Ecto neural progenitor cell (in vitro differentiated cells): ENCODE results near the gene VDAC2.

Source experiments
- DNase-seq: peaks from one replicate; pipeline ENCODE4 v3.0.0-alpha.2; 2018; ENCODE audit warnings: low spot score

The VDAC2 gene

DNA sequence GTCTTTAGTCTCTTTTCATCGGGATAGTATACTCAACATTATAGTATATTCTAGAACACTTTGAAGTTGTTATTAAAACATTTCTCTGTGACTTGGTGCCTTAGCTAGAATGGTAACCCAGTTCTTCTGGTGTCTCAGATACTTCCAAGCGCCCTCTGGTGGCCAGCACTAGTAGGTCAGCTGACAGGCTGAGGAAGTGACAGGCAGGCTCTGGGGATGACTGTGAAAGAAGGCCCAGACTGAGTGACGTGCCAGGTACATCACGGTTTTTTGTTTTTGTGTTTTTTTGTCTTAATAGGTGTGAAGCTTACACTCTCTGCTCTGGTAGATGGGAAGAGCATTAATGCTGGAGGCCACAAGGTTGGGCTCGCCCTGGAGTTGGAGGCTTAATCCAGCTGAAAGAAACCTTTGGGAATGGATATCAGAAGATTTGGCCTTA, 20.0 kb downstream of the VDAC2 start:
- peak; percentile 84 for DNase-seq

DNA sequence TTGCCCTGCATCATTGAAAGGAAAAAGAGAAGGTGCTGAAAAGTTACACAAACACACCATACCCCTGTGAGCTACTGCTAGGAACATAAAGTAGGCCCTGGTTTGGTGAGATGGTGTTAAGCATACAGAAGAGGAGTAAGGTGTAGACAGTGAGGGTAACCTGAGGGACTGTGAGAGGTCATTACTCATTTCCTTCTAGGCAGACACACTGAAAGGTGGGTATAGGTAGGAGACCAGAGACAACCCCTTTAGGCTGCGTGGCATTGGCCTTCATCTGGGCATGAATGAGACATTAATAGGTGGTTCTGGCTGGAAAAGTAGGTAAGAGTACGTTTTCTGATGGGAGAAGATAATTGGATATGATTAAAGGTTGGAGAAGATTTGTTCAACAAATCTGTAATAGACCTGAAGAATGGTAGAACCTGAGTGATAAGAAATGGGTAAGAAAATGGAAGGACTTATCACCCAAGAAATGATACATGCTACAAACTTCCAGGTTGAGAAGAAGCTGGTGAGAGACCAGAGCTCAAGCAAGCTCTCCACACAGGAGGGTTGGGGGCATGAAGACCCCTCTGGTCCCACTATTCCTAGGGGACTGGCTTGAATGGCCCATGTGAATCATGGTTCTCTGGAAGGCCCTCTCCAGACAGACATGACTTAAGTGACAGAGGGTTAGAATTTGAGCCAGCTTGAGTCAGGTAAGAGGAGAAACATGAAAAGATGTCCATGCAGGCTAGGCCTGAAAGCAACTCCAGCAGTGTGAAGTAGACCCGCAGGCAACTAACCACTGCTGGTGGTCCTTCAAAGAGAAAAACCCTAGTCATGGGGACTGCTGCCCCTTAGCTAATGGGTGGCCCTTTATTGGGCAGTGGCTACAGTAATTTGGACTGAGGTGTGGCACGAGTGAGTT, 21.3 kb downstream of the VDAC2 start:
- DNase-seq, result no peak

DNA sequence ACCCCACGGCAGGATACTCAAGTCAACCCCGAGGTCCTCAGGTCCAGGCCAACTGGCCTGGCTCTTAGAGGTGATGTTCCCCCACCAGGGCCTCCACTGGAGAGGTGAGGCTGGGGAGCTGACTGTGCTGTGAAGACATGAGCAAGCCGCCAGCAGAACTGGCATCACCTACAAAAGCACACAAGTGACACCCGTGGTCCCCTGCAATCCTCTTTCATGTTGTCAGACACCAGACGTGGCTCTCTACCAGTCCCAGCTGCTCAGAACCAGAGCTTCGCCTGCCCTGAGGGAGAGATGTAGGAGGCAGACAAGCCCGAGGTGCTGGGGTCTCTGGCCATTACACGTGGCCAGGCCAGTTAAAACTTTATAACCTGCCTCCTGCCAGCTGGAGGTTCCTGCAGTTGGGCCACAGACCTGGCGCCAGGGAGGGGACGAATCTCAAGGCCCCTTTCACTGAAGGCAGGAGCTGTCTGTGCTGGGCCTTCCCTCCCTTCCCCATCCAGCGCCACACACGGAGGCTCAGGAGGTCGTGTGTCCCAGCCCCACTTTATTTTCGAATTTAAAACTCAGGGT, 22.9 kb downstream of the VDAC2 start:
- DNase-seq, result peak; percentile 59

DNA sequence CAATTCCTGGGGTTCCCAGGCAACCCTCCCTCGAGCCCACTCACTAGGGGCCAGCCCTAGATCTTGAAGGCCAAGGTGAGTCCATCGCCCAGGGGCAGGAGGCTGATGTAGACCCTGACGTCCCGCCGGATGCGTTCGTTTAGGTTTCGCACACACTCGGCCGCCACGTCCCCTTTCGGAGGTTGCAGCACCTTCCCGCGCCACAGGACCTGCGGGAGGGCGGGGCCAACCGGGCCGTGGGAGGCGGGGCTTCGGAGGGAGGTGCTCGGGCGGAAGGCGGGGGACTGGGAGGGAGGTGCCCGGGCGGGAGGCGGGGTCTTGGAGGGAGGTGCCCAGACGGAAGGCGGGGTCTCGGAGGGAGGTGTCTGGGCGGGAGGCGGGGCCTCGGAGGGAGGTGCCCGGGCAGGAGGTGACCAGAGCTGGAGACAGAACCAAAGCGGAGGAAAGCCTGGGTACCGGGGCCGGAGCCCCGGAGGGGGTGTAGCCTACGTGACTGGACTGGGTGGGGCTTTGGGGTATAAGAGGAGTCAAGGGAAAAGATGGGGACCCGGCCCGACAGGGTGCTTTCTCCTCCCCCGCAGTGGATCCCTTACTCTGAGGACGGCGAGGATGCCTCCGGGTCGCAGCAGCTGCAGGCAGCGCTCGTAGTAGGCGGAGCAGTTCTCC, 23.6 kb downstream of the VDAC2 start:
- peak; percentile 96 for DNase-seq

DNA sequence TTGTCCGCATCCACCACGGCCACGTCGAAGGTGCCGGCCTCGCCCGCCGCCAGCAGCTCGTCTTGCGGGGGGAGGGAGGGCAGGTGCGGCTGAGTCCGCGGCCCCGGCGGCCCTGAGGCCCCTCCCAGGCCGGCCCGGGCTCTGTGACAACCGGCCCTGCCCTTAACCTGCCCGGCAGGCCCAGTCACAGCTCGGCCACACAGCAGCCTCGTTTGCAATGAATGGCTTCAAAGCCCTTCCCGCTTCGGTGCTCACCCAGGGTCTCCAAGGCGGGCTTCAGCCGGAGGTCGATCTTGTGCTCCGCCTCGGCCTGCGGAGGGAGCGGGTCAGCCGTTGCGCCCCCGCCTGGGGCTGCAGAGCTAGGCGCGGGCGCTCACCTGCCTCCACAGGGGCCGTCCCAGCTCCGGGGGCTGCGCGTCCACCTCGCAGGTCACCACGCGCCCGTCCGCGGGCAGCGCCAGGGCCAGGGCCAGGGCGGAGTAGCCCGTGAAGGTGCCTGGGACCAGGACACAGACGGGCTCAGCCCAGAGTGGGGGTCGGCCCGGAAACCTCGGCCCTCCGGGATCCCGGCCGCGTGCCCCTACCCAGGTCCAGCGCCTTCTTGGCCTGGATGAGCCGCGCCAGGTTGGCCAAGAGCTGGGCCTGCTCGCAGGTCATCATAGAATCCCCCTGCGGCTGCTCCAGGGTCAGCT, 24.2 kb downstream of the VDAC2 start:
- DNase-seq, result peak; percentile 83

DNA sequence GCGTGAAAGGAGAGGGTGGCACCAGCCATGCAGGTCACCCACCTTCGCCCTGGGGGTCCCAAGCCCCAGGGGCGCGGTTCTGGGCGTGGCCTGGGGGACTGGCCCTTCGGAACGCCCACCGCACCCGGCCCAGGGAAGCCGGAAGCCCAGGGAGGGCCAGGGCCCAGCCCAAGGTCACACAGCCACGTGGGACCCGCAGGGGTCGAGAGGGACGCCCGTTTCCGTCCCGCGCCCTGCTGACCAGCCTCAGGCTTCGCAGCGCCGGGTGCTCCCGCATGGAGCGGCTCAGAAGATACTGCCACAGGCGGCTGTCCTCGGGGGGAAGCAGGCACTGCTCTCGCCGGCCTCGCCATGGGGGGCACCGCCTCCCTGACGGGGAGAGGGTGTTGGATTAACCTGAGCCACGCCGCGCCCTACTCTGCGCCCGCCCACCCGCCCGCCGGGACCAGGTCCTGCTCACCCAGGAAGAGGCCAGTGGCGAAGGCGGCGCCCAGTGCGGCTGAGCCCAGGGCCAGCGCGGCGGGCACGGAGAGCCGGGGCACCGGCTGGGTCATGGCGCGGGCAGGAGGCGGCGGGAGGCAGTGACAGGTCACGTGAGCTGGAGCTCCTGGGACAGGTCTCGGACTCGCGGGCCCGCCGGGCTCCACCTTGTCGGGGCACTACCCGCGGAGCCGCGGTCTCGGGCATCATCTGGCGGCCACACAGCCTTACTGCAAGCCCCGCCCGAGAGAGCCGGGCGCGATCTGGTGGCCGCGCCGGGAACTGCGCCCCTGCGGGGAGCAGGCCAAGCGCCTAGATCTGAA, 25.0 kb downstream of the VDAC2 start, which contains the start of gene COMTD1:
COMTD1 (minus strand) TSS at position 583 of the 803 bp plus-strand sequence; CDS start at position 554, 29 bp downstream.
- peak; percentile 96 for DNase-seq

DNA sequence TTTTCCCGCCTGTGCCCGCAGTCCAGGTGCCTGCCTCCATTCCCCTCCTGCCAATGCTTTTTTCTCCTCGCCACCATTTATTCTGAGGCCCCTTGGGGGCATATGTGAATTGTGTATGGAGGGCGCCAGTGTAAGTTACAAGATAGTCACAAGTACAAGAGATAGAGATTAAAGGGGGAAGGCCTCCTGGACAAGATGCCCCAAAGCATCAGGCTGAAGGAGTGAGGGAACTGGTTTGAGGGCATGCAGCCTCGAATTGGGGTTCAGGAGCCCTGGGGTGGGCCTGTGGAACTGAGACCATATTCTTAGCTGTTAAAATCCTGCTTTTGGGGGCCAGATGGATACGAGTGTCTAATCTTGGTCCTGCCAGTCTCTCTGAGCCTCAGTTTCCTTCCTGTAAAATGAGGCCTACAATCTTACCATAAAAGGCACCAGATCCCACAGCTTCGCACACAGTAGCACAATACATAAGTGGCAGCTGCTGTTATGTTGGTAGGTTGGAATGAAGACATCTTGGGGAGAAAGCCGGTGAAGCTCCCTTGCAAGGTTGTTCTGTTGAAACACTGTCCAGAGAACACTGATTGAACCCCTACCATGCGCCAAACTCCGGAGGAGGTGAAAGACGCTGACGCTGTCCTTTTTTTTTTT, 25.7 kb downstream of the VDAC2 start:
- DNase-seq, result no peak

DNA sequence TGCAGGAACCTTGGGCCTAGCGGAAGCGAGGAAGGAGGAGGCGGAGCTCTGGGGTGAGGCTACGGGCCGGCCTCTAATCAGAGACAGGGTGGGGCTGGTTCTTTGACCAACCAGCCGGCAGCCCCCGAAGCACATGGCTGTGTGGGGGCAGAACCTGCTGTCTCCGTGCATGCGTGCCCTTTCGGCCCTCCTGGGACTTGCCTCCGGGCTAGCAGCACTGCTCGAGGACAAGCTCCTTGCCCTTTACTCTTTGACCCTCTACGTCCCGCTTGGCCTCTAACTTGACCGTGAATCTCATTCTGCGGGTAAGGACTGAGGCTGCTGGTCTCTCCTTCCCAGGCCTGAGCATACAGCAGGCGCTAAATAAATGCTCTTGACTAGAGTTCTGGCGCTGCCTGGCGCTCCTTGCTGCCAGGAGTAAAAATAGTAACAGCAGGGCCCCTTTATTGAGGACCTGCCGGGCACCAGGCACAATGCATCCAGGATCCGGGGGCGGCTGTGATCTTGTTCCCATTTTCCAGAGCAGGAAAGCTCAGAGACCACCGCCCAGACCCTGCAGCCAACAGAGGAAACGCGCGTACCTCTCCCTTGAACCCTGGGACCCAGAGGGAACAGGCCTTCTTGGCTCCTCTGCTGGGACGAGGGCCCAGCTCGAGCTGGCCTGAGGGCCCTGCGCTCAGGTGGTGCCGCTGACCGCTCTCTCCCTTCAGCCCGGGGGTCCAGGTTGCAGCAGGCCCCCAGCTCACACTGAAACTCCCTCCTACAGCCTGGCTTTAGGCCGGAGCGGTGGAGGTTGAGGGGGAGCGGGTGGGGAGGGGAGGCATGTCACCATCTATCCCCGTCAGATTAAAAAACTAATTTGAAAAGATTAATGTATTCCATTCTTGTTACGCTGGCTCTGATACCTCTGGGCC, 27.8 kb downstream of the VDAC2 start:
- no peak for DNase-seq

DNA sequence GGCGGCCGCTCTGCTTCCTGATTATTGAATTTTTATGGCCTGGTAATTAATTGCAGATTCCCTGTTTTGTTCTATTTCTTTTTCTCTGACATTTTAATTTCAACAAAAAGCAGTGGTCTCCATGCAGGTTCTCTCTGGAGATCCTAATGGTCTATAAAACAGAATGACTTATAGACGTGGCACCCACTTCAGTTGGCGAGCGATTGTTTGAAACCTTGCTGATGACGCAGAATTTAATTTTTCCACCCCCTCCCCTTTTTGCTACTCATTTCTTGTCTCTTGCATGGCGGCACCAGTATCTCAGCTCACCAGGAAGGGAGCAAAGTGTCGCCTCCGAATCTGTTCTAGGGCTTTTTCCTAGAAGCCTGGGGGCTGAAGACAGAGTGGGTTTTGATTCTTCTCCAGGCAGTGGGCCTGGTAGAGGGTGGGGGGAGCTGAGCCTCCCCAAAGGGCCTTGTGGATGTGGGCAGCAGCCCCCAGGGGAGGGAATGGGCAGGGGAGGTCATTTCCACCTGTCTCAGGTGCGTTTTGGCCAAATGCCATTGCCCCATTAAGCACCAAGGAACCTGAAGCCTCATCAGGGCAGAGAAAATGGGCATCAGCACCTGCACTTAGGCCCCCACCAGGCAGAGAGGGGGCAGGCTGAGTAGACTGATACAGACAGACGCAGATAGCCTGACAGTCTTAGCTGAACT, 28.6 kb downstream of the VDAC2 start:
- no peak for DNase-seq

DNA sequence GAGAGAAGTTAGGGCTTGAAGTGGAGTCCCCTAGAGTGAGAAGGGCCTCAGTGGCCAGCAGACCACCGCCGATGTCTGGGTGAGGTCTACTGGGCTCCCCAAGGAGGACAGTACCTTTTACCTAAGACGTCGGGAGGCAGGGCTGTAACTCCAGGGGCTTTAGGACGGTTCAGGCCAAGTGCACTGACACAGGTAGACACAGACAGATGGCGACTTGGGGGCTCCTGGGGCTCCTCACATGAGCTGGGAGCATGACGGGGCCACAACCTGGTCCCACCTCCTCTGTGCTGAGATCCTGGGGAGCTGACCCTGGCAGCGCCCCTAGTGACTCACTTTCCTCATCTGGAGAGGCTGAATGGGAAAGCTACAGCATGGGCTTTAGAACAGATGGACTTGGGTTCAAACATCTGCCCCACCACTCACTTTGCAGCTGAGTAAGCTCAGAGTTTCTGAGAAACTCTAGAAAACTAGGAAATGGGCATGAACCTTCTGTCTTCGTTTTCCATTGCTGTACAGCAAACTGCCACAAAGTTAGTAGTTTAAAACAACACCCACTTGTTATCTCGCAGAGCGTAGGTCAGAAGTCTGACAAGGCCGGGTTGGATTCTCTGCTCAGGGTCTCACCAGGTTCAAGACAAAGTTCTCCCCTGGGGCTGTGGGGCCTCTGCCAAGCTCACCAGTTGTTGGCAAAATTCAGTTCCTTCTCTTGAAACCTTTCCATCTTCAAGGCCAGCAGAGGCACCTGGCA, 29.9 kb downstream of the VDAC2 start:
- DNase-seq, result no peak

DNA sequence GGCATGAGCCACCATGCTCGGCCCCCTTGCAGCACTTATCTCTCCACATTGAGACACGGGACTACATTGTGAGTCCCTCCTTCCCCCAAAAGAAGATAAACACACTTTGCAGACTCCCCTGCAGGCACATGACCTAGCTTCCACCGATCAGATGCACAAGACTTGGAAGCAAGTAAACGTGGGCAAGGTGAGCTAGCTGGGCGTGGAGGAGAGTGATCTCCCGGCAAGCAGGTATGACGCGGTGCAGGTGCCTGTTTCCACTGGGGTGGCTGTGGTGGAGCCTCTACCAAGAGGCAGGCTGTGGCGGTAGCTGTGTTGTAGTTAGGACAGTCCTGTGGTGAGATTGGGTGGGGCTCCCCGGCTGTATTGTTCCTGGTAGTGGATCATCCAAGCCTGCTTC, 32.8 kb downstream of the VDAC2 start:
- no peak for DNase-seq

DNA sequence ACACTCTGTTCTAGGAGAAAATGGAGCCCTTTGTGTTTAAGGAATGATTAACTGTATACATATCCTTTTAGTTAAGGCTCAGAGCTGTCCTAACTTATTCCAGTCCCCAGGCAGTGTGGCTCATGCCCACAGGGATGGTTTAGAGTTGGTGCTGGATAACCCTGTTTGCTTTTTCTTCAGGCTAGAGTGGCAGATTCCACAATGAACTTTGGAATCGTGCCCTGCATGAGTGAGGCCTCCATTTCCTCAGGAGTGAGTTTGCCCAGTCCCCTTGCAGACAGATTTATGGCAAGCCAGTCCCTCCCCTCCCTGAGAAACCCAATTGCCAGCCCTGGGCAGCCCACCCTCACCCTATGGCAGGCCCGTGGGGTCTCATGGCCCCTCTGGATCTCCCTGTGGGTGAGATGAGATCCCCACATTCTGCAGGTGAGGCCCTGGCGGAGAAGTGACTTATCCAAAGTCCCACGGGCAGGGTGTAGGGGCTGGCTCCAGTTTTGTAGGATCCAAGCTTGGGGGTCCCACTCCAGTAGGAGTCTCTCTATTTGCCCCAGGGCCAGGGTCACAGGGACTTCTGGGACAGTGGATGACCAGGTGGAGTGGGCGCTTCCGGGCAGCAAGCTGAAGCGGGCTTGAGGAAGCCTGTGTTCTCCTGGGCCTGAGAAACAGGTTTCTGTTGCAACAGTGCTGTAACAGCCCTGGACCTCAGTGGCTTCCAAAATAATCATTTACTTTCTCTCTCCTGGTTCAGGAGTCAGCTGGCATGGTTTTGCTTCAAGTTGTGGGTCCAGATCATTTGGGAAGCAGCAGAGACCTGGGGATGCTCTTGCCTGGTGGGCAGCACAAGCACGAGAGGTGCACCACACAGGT, 34.1 kb downstream of the VDAC2 start:
- no peak for DNase-seq

DNA sequence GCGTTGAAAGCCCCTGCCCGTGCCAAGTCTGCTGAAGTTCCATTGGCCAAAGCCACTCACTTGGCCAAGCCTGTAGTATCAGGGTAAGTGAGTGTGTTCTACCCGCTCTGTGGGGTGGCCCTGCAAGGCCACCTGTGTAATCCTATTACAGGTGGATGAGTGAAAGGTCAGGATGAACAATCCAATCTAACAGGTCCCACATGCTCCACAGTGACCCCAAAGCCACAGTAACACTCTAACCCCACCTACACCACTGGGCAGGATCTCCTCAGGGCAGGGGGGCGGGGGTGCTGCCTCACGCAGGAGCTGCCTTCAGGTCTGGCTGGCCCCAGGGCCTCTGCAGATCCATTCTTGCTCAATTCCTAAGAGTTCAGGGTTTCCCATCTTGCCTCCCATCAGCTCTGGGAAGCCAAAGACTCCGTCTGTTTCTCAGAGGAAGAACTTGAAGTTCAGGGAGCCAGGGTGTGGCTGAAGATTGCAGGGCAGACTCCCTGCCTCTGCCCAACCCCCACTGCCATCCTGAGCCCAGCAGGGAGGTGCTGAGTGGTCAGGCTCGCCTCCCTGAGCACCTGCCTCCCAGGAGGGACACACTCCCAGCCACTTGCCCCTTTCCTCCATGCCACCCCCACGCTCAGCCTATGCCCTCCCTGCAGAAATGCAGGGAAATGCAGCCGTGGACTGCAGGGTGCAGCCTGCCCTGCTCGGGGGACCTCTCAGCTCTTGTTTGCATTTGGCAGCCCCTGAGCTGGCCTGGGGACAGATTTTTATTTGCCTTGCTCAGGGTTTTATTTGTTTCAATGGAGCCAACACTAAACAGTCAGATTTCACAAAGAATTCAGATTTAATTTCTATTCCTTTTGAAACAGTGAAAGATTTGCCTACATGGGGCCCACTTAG, 35.0 kb downstream of the VDAC2 start:
- no peak for DNase-seq

DNA sequence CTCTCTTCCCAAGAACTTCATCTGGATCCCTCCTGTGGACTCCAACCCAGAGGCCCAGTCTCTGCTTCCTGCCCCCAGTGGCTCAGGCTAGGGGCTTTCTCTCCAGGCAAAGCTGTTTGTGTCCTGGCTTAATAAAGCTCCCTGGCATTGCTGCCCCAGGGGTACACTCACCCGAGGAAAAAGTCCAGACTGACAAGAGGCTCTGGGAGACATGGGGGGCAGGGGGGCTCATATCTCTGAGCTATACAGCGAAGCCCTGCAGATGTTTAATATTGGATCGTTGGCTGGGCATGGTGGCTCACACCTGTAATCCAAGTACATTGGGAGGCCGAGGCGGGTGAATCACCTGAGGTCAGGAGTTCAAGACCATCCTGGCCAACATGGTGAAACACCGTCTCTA, 35.9 kb downstream of the VDAC2 start:
- DNase-seq, result no peak

DNA sequence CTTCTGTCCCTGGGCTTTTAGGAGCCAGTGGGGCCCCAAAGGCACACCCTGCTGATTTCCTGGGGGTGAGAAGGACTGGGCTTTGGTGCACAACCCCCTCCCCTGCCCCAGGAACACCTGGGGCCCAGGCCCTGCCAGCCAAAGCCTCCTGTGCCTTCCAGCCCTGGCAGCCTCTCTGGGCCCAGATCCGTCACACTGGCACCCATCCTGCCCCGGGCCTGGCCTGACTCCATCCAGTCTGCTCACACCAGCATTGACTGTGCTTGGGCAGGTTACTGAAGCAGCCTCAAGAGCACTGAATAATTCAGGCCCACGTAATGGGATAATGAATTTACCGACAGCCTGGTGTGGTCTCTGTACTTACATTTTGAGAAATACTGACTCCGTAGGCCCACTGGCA, 37.2 kb downstream of the VDAC2 start:
- DNase-seq, result no peak

DNA sequence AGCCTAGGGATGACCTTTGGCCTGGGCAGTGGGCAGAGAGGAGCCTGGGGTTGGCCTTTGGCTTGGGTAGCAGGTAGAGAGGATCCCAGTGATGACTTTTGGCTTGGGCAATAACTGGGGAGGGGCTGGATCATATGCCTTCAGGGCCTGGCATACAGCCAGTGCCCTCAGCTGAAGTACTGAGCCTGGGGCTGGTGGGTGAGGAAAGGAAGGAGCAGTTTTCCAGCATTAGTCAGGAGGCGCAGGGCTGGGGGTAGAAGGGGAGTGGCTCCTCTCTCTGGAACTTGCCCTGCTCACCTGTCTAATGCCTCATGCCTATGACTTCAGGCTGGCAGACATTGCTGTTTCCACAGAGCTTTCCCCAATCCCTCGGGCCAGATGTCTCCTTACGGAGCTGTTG, 40.3 kb downstream of the VDAC2 start:
- DNase-seq, result no peak
